Glutamatergic neuron (in vitro differentiated cells): ENCODE data around the gene RSPH4A. TPM values are rescaled to one million over a fixed set of nuclear protein-coding genes. Genes with fewer than 3 reads are reported as not detected.

Experiments
- DNase-seq: peaks from one replicate; pipeline ENCODE4 v3.0.0; 2022
- H3K27ac Mint-ChIP-seq: one replicate; pipeline ENCODE4 v1.8.0; 2020; ENCODE audit warnings: mild to moderate bottlenecking, mixed read lengths, inconsistent platforms; ENCODE audit not compliant: unreplicated experiment
- H3K27me3 Mint-ChIP-seq: one replicate; pipeline ENCODE4 v1.8.0; 2020; ENCODE audit warnings: mild to moderate bottlenecking, moderate library complexity, mixed read lengths, inconsistent platforms; ENCODE audit not compliant: unreplicated experiment
- H3K36me3 Mint-ChIP-seq: one replicate; pipeline ENCODE4 v1.8.0; 2020; ENCODE audit warnings: mild to moderate bottlenecking, mixed read lengths, inconsistent platforms; ENCODE audit not compliant: unreplicated experiment
- H3K4me1 Mint-ChIP-seq: one replicate; pipeline ENCODE4 v1.8.0; 2020; ENCODE audit warnings: mild to moderate bottlenecking, low read depth, mixed read lengths, inconsistent platforms; ENCODE audit not compliant: unreplicated experiment
- H3K4me3 Mint-ChIP-seq: one replicate; pipeline ENCODE4 v1.8.0; 2020; ENCODE audit warnings: mild to moderate bottlenecking, mixed read lengths, inconsistent platforms; ENCODE audit not compliant: unreplicated experiment
- H3K9me3 Mint-ChIP-seq: one replicate; pipeline ENCODE4 v1.8.0; 2020; ENCODE audit warnings: mild to moderate bottlenecking, moderate library complexity, mixed read lengths, inconsistent platforms; ENCODE audit not compliant: unreplicated experiment
- total RNA-seq: library from RNA; stranded (reverse); fragmentation: NEBNext Ultra II Directional; extraction: Animal tissue kit (Norgen Biotek cat#: 25700); gene quantifications from one replicate; pipeline ENCODE4 v1.2.1, GENCODE V29; 2021; ENCODE audit not compliant: unreplicated experiment
- TF ChIP-seq, protein P1 (sequence below): fragments of 200-600 bp; sonication (generic); IDR thresholded peaks from one replicate; pipeline ENCODE4 v1.5.0; 2021; ENCODE audit not compliant: partially characterized antibody, unreplicated experiment

The RSPH4A gene
- total RNA-seq, 1 donor from 2014 or later = 0.98 TPM

DNA sequence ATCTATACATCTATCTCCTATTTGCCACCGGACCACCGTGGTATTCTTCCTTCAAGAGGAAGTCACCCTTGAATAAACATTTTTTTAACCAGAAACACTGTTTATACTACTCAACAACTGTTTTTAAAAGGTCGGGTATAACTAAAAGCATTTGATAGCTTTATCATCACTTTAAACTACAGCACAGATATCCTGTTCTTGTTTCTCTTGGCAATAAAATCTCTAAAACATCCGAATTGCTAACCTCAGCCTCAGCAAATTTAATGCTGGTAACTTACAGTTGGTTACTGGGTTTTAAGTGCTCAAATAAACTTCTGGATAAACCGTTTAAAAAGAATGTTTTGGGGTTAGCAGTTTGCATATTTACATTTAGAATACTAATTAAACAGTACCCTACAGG lies 31.9 kb downstream of the RSPH4A start:
- no peak overlapping the region for H3K27ac Mint-ChIP-seq
- H3K4me3 Mint-ChIP-seq = no peak overlapping the region
- H3K27me3 Mint-ChIP-seq = no peaks in the 10 kb centered on the region
- no peaks in the 10 kb centered on the region for H3K4me1 Mint-ChIP-seq
- H3K36me3 Mint-ChIP-seq = no peaks in the 10 kb centered on the region
- DNase-seq = no peak
- peaks cover 2% of the 10 kb centered on the region for H3K9me3 Mint-ChIP-seq
- TF ChIP-seq, protein P1, sequence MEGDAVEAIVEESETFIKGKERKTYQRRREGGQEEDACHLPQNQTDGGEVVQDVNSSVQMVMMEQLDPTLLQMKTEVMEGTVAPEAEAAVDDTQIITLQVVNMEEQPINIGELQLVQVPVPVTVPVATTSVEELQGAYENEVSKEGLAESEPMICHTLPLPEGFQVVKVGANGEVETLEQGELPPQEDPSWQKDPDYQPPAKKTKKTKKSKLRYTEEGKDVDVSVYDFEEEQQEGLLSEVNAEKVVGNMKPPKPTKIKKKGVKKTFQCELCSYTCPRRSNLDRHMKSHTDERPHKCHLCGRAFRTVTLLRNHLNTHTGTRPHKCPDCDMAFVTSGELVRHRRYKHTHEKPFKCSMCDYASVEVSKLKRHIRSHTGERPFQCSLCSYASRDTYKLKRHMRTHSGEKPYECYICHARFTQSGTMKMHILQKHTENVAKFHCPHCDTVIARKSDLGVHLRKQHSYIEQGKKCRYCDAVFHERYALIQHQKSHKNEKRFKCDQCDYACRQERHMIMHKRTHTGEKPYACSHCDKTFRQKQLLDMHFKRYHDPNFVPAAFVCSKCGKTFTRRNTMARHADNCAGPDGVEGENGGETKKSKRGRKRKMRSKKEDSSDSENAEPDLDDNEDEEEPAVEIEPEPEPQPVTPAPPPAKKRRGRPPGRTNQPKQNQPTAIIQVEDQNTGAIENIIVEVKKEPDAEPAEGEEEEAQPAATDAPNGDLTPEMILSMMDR = no peak

DNA sequence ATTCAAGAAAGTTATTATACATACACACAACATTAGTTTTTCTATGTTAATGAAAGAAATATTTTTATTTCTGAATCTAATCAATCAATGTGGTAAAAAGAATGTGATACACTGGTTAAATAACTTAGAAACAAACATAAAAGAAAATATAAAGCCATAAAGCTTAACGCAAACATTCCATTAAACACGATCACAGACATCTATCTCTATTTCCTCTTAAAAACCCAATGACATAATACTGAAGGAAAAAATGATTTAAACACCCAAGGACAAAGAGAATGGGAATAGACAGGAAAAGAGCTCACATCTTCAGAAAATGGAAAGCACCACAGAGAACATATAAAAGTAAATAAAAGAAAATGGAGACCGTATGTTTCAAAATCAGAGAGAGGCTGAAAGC lies 32.9 kb downstream of the RSPH4A start:
- DNase-seq = no peak
- TF ChIP-seq, protein P1 = no peak
- no peaks in the 10 kb centered on the region for H3K36me3 Mint-ChIP-seq
- H3K27me3 Mint-ChIP-seq = no peaks in the 10 kb centered on the region
- no peaks in the 10 kb centered on the region for H3K4me1 Mint-ChIP-seq
- no peak overlapping the region for H3K4me3 Mint-ChIP-seq
- no peak overlapping the region for H3K27ac Mint-ChIP-seq
- H3K9me3 Mint-ChIP-seq = peaks cover 2% of the 10 kb centered on the region

DNA sequence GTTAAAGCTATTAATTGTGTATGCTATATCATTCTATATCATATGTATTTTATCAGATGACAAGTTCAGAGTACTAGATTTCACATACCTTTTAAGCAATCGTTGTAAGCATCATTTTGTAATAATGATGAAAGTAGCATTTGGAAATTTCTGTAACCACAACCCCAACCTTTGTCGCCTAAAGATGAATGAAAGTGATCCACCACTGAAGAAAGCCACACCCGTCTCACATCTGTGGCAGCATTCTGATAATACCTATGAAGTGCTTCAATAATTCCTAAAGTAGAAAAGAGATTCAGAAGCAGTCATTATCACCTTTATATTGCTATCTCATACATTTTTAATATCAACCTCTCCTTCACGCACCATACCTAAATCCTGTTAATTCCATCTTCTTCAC lies 35.6 kb downstream of the RSPH4A start:
- Mint-ChIP-seq H3K4me1 (no peaks in the 10 kb centered on the region), H3K27ac (no peak overlapping the region), H3K4me3 (no peak overlapping the region), H3K36me3 (no peaks in the 10 kb centered on the region), H3K27me3 (no peaks in the 10 kb centered on the region), H3K9me3 (no peaks in the 10 kb centered on the region)
- TF ChIP-seq, protein P1 = no peak
- DNase-seq = no peak

DNA sequence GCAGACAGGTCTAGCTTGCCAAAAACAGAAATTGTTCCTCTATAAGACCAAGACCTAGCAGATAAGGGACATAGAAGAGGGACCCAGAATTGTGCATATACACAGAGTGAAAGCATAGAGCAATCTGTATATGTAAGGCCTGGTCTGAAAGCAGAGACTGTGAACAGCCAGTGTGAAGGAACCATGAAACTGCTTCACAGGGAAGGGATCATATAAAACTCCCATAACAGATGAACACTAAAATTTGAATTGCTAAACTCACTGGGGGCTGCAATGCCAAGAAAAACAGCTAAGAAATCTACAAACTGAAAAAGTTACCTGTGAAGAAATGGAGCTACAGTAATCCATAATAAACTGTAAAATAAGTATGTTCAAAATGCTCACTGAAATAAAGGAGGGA lies 45.3 kb downstream of the RSPH4A start:
- TF ChIP-seq, protein P1 = no peak
- Mint-ChIP-seq H3K36me3 (no peaks in the 10 kb centered on the region), H3K27me3 (peaks cover 3% of the 10 kb centered on the region), H3K4me3 (no peak overlapping the region), H3K9me3 (no peaks in the 10 kb centered on the region), H3K4me1 (peaks cover 8% of the 10 kb centered on the region), H3K27ac (no peak overlapping the region)
- DNase-seq = no peak

DNA sequence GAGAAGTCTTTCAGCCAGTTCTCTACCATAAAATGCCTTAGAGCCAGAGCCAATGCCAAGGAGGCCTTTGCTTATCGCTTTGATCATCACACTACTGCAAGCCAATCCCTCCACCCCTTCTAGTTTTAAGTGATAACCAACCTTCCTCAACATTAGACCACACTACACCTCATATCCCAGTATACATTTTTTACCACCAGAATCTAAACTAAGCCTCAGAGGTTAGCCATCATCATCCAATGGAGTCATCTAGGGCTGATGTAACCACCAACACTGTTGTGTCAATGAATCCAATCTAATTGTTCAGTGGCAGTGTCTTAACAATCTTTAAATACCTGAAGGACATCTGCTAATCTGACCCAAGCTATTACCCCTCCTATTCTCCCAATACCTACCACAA lies 45.9 kb downstream of the RSPH4A start:
- H3K4me3 Mint-ChIP-seq = no peak overlapping the region
- peaks cover 8% of the 10 kb centered on the region for H3K4me1 Mint-ChIP-seq
- TF ChIP-seq, protein P1 = no peak
- no peak overlapping the region for H3K27ac Mint-ChIP-seq
- no peaks in the 10 kb centered on the region for H3K9me3 Mint-ChIP-seq
- no peaks in the 10 kb centered on the region for H3K36me3 Mint-ChIP-seq
- DNase-seq = no peak
- peaks cover 3% of the 10 kb centered on the region for H3K27me3 Mint-ChIP-seq
